Mesodermal cell (in vitro differentiated cells): ENCODE results near the gene COLEC12.

Experiments used
- H3K27ac ChIP-seq: 2 replicates; pipeline ENCODE4 v1.7.0; 2013; ENCODE audit warnings: mild to moderate bottlenecking, low read depth, low read length, moderate library complexity; ENCODE audit not compliant: severe bottlenecking
- H3K36me3 ChIP-seq: 2 replicates; pipeline ENCODE4 v1.7.1; 2013; ENCODE audit warnings: mild to moderate bottlenecking, low read length, moderate library complexity; ENCODE audit not compliant: control insufficient read depth, insufficient read depth
- H3K4me1 ChIP-seq: one replicate; pipeline ENCODE4 v1.7.1; 2013; ENCODE audit warnings: mild to moderate bottlenecking, low read length; ENCODE audit not compliant: insufficient read depth, control insufficient read depth, poor library complexity, severe bottlenecking
- H3K4me3 ChIP-seq: 2 replicates; pipeline ENCODE4 v1.7.0; 2013; ENCODE audit warnings: low read length, control low read depth, mild to moderate bottlenecking; ENCODE audit not compliant: insufficient read depth, poor library complexity, severe bottlenecking; ENCODE audit errors: extremely low read depth
- H3K9me3 ChIP-seq: 2 replicates; pipeline ENCODE4 v1.7.1; 2013; ENCODE audit warnings: mild to moderate bottlenecking, low read length, moderate library complexity; ENCODE audit not compliant: control insufficient read depth
- WGBS, 2 experiments: methylation state at CpG; one replicate each; pipeline ENCODE4 v1.1.5; 2013; ENCODE audit warnings: missing lambda C conversion rate in 2 of 2; ENCODE audit not compliant: insufficient coverage in 2 of 2; 5-methylcytosine and 5-hydroxymethylcytosine counted together

The COLEC12 gene

GRCh38 chr18:383135-383534 lies 117.4 kb downstream of the COLEC12 start:
- no peaks in the 10 kb centered on the region for H3K9me3 ChIP-seq
- H3K27ac ChIP-seq = no peak overlapping the region
- 90 to 100% methylated on average over 1 of the region's 3 CpGs for WGBS, 2 experiments
- H3K4me3 ChIP-seq = no peak overlapping the region
- no peaks in the 10 kb centered on the region for H3K4me1 ChIP-seq
- H3K36me3 ChIP-seq = peaks cover 9% of the 10 kb centered on the region

- 88 to 92% methylated on average over 2 of the region's 3 CpGs for WGBS, 2 experiments
- Histone ChIP-seq H3K27ac (no peak overlapping the region), H3K36me3 (peaks cover 9% of the 10 kb centered on the region), H3K9me3 (no peaks in the 10 kb centered on the region), H3K4me3 (no peak overlapping the region), H3K4me1 (no peaks in the 10 kb centered on the region)
Observed at GRCh38 chr18:382423-382984, 118.0 kb downstream of the COLEC12 start.

- WGBS, 2 experiments = 91 to 93% methylated on average over 7 to 9 of the region's 10 CpGs
- Histone ChIP-seq H3K27ac (no peak overlapping the region), H3K9me3 (no peaks in the 10 kb centered on the region), H3K4me1 (no peaks in the 10 kb centered on the region), H3K4me3 (no peak overlapping the region), H3K36me3 (peaks cover 6% of the 10 kb centered on the region)
Observed at GRCh38 chr18:379681-380330, 120.7 kb downstream of the COLEC12 start.

DNA sequence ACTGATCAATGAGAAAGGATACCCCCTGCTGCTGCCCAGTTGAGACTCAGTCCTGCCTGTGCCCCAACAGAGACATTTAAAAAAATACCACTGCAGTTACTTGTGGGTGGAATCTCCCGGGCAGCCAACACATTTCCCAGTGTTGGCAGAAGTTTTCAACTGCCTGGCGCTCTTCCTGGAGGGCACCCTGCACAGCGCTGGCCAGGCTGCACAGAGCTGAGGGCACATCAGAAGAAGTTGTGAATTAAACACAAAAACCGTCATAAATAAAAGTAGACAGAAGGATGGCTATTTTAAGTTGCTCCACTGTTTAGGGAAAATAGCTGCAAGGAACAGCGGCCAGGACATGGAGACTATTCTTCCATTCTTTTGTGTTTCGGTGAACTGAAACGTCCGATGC lies 122.4 kb downstream of the COLEC12 start:
- Histone ChIP-seq H3K27ac (no peak overlapping the region), H3K4me1 (no peaks in the 10 kb centered on the region), H3K4me3 (no peak overlapping the region), H3K9me3 (no peaks in the 10 kb centered on the region), H3K36me3 (peaks cover 9% of the 10 kb centered on the region)
- 96 to 100% methylated on average over 2 to 4 of the region's 8 CpGs for WGBS, 2 experiments

DNA sequence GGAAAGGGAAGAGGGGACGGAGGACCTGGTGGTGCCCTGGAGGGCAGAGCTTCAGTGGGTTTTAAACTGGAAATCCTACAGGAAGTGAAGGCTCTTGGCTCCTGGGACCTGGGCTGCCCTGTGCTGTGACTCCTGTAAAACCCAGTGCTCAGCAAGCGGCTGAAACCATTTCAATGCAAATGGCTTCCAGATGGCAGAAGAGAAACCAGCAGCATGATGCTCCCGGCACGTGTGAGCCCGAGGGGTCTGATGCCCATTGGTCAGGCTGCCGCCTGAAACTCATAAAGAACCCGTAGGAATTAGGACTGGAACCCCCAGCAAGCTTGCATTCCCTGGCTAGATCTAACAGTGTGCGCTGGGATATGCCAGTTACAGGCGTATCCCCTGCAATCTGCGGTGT lies 123.4 kb downstream of the COLEC12 start:
- Histone ChIP-seq H3K27ac (no peak overlapping the region), H3K9me3 (no peaks in the 10 kb centered on the region), H3K36me3 (peaks cover 12% of the 10 kb centered on the region), H3K4me1 (peaks cover 1% of the 10 kb centered on the region), H3K4me3 (no peak overlapping the region)
- WGBS, 2 experiments = 75 to 76% methylated on average over 9 to 10 of the region's 10 CpGs

GRCh38 chr18:376311-376710 lies 124.2 kb downstream of the COLEC12 start:
- H3K4me3 ChIP-seq = no peak overlapping the region
- H3K36me3 ChIP-seq = peaks cover 12% of the 10 kb centered on the region
- H3K9me3 ChIP-seq = no peaks in the 10 kb centered on the region
- peaks cover 5% of the 10 kb centered on the region for H3K4me1 ChIP-seq
- no peak overlapping the region for H3K27ac ChIP-seq
- WGBS, 2 experiments = 93 to 96% methylated on average over 2 to 3 of the region's 3 CpGs

DNA sequence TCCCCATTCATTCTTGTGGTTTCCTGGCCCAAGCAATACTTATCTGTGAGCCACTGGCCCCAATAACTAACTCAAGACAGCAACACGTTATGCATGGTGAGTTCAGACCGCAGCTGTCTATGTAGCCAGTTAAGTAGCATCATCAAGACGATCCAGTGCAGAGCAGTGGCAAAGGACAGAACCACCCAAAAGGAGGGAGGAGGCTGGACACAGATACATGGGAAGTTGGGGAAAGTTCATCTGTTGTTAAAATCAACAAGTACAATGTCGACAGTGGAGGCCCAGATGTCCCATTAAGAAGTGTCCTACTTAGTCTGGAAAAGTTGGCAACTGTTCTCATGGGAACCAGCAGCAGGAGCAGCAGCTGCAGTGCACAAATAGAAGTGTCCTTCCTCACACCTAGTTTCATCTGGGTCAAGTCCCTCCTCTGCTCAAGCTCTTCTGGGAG lies 125.8 kb downstream of the COLEC12 start:
- 93 to 100% methylated on average over 3 to 4 of the region's 4 CpGs for WGBS, 2 experiments
- no peak overlapping the region for H3K27ac ChIP-seq
- H3K4me1 ChIP-seq = peaks cover 5% of the 10 kb centered on the region
- H3K9me3 ChIP-seq = no peaks in the 10 kb centered on the region
- no peak overlapping the region for H3K4me3 ChIP-seq
- H3K36me3 ChIP-seq = peaks cover 14% of the 10 kb centered on the region

DNA sequence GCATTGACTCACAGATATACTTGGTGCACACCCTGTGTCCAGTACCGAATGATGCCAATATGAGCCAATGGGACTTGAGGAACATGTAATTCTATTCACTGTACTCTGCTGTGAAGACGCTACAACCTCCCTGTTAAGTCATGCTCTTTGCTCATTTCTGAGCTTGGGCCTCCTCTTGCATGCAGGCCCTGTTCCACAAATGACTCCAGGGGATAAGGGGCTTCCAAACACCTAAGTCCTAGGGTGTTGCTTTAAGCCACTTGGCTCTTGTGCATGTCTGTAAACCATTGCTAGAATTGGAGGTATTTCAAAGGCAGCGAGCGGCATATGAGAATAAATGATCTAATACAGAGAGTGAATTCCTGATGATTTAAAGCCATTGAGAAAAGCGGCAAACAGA lies 126.7 kb downstream of the COLEC12 start:
- Histone ChIP-seq H3K36me3 (peaks cover 20% of the 10 kb centered on the region), H3K4me3 (no peak overlapping the region), H3K27ac (no peak overlapping the region), H3K4me1 (peaks cover 5% of the 10 kb centered on the region), H3K9me3 (no peaks in the 10 kb centered on the region)
- 91 to 97% methylated on average over 2 to 4 of the region's 5 CpGs for WGBS, 2 experiments

GRCh38 chr18:371609-371982 lies 128.9 kb downstream of the COLEC12 start:
- Histone ChIP-seq H3K4me3 (no peak overlapping the region), H3K4me1 (peaks cover 14% of the 10 kb centered on the region), H3K36me3 (peaks cover 20% of the 10 kb centered on the region), H3K27ac (no peak overlapping the region), H3K9me3 (no peaks in the 10 kb centered on the region)
- 82 to 94% methylated on average over 7 of the region's 7 CpGs for WGBS, 2 experiments

- H3K27ac ChIP-seq = no peak overlapping the region
- peaks cover 19% of the 10 kb centered on the region for H3K36me3 ChIP-seq
- no peak overlapping the region for H3K4me3 ChIP-seq
- H3K9me3 ChIP-seq = no peaks in the 10 kb centered on the region
- peaks cover 20% of the 10 kb centered on the region for H3K4me1 ChIP-seq
- 89 to 90% methylated on average over 3 of the region's 5 CpGs for WGBS, 2 experiments
Observed at GRCh38 chr18:370751-371608, 129.5 kb downstream of the COLEC12 start.
